Left hindlimb (tissue), 1 donor: ENCODE data around the gene WDR4.
"Not testable (repeated sequence)": the region's sequence is repeated elsewhere in the genome, so short reads cannot be mapped to it uniquely, and the experiment has no call there.

ENCODE experiments used
- DNase-seq: peaks from one replicate; pipeline ENCODE4 v3.0.0-alpha.2; 2018

WDR4 gene, protein sequence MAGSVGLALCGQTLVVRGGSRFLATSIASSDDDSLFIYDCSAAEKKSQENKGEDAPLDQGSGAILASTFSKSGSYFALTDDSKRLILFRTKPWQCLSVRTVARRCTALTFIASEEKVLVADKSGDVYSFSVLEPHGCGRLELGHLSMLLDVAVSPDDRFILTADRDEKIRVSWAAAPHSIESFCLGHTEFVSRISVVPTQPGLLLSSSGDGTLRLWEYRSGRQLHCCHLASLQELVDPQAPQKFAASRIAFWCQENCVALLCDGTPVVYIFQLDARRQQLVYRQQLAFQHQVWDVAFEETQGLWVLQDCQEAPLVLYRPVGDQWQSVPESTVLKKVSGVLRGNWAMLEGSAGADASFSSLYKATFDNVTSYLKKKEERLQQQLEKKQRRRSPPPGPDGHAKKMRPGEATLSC

DNA sequence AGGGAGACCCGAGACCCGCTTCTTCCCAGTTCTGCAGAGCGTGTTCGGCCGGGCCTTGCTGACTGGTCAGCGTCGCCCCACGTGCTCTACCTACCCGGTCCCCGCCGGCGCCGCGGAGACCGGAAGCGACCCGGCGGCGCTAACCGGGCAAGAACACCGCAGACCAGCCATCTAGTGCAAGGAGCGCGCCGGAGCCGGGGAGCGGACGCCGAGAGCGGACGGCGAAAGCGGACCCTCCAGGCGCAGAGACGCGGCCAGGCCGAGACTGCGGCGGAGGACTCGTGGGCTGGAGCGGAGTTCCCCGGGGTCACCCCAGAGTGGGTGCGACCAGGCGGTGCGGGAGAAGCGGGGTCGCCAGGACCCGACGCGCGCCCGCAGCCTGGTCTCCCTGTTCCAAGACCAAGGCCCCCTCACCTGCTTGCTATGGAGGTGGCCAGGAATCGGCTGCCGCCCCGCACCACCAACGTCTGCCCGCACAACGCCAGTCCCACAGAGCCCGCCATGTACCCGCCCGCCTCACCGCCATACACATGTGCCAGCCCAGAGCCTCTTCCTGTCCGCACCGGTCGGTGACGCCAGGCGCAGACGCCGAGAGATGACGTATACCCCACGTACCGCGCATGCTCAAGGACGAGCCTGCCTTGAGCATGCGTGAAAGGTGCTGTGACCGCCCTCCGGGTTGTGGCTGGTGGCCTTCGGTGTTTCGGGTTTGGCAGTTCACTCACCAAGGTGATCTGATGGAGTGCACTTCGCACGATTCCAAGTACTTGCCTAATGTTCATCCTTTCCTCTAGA, at the start of gene WDR4:
Gene WDR4 (minus strand): TSS at position 547 of the 795 bp plus-strand sequence. CDS start 44 bp downstream, at position 503.
- peak; percentile 99 for DNase-seq

DNA sequence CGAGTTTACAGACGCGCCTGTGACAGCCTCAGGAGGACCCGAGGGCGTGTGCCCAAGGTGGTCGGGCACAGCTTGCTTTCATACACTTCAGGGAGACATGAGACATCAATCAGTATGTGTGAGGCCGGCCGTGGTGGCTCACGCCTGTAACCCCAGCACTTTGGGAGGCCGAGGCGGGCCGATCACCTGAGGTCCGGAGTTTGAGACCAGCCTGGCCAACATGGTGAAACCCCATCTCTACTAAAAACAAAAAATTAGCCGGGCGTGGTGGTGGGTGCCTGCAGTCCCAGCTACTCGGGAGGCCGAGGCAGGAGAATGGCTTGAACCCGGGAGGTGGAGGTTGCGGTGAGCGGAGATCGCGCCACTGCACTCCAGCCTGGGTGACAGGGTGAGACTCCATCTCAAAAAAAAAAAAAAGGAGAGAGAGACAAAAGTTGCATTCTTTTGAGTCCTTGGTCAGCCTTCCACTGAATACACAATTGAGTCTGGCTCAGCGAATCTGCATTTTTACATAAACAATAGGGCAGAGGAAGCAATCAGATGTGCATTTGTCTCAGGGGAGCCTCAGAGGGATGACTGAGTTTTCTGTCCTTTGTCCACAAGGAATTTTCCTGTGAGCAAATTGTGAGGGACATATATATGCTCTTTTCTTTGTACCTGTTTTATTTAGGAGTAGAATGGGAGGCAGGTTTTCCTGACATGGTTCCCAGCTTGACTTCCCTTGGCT, 48.3 kb upstream of the WDR4 start:
- DNase-seq, result not testable (repeated sequence)

DNA sequence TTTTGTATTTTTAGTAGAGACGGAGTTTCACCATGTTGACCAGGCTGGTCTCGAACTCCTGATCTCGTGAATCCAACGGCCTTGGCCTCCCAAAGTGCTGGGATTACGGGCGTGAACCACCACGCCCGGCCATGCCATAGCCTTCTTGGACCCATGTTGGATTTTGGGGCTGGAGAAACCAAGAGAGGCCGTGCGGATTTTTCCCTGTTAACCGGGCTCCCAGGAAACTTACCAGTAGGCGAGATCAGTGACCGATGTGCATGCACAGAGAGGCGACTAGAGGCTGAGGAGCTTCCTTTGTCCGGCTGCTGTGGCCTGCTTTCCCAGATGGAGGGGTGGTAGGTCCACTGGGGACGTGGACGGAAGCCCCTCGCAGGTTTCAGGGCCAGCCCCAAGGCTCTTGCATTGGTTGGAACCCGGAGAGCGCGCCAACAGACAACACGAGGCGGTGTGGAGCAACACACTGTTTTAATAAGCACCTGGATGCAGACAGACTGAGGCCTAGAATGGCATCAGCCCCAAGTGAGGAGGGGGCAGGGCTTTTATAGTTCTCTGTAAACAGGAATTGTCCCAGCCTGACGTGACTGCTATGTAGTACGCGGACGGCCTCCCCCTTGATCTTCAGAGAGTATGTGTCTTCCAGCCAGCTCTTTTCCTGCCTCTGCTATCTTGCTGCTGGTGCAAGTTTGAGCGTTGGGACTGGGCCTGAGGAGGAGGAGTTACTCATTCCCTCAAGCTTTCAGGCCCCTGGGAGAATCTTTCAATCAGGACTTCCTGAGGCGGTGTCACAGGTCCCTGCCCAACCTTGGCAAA, 46.0 kb upstream of the WDR4 start, which contains the start of gene ERVH48-1:
Gene ERVH48-1 (minus strand): TSS at position 517 of the 813 bp plus-strand sequence. CDS start 6,624 bp downstream, outside the sequence.
- no peak for DNase-seq

DNA sequence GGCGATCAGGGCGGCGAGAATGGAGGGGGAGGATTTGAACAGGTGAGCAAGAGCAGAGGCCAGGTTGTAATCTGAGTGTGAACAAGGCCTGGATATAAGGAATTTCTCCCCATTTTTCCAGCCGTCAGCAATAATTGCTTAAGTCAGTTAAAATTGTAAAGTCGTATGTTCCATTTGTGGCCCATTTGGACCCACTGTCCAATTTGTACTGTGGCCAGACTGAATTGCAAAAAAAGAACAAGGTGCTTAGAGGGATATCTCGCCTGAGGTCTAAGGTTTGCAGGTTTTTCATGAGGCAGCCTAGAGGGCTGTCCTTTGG, 45.1 kb upstream of the WDR4 start:
- DNase-seq, result no peak

DNA sequence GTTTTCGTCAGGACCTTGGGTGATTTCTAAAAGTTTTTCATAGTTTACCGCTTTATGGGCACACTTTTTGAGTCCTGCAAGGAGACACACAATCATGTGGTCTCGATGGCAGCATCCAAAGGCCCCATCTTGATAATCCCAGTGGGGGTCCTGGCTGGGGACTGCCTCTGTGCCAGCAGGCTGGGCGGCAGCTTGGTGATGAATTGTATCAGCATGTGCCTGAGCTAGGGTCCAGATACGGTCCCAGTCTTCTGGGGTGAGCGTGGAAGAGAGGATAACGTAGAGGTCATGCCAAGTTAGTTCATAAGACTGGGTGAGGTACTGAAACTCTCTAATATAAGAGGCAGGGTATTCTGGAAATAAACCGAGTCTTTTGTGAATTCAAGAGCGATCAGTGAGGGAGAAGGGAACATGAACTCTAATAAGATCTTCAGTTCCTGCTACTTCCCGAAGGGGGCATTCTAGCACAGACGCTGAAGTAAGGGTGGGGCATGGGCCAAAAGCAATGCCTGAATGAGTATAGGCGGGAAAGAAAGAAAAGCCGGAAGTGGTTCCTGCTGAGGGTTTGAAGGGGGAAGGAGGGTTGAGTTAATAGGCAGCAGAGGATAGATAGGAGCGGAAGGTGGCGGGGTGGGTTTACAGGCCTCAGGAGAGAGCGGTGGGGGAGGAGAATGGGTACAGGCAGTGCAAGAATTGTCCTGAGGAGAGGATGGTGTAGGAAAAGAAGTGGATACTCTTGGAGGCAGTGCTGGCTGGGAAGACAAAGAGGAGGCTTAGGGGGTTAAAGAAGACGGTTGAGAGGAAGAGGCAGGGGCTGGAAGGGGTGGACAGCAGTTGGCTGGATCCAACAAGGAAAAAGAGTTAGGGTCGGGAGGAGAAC, 44.5 kb upstream of the WDR4 start:
- peak; percentile 85 for DNase-seq

DNA sequence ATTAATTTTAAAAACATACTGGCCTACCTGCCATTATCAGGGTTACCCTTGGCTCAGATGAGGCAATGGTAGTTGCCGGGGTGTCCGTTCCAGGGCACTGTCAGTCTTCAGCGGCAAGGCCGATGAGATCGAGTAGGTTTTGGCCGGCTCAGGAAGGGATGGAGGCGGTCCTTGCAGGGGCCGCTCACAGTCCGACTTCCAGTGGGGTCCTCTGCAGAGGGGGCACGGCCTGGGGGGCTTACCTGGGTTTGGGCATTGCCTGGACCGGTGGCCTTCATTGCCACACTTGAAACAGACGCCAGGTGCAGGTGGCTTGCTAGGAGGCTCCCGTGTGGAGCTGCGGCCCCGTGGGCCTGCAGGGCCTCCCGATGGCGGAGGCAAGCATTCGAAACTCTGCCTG, 43.6 kb upstream of the WDR4 start:
- DNase-seq, result no peak

DNA sequence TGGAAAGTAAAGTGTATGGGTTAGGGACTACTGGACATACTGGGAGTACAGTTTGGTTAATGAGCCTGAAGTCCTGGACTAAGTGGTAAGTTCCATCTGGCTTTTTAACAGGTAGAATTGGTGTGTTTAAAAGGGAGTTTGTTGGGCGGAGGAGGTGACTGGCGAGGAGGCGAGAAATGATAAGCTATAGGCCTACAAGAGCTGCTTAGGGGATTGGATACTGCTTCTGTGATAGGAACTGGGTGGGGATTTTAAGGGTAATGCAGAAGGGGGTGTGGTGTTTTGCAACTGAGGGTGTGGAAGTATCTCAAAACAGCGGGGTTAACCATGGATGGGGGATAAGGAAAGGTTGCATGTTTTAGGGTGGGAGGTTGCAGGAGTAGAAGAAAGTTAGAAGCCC, 42.6 kb upstream of the WDR4 start:
- DNase-seq, result no peak

DNA sequence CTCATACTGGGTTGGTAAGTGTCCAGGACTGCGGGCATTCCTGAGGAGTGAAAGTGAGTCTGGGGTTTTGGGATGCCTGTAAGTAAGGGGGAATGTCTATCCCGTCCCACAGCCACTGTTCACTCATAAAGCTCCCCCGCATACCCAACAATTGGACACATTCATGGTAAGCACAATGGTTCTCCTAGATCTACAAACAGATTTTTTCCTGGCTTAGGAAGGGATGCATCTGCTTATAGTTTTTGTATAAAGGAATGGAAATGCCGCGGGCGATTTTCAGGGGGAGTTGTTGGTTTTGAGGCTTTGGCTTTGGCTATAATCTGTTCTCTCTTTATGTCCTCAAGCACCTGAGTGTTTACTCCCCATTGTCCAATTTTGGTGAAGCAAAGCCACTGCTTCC, 39.0 kb upstream of the WDR4 start:
- DNase-seq, result no peak

DNA sequence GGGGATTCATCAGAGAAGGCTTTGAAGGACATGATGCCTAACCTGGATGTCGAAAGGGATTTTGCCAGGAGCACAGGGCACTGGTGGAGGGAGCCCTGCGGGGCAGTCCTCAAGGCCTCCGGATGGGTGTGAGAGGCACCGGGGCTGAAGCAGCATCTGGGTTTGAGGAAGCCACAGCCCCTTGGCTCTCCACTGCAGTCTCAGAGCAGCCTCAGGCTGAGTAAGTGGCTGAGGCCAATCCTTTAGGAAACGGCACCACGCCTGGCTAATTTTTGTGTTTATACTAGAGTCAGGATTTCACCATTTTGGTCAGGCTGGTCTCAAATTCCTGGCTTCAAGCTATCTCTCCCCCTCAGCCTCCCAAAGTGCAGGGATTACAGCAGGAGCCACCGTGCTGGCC, 34.1 kb upstream of the WDR4 start:
- DNase-seq, result no peak

DNA sequence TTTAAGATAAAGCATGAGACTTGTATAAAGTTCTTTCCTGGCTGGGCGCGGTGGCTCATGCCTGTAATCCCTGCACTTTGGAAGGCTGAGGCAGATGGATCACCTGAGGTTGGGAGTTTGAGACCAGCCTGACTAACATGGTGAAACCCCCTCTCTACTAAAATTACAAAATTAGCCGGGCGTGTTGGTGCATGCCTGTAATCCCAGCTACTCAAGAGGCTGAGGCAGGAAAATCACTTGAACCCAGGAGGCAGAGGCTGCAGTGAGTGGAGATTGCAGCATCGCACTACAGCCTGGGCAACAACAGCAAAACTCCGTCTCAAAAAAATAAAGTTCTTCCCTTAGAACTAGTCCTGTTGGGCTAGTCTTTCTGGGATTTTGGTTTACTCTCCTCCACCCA, 32.6 kb upstream of the WDR4 start:
- DNase-seq, result not testable (repeated sequence)

DNA sequence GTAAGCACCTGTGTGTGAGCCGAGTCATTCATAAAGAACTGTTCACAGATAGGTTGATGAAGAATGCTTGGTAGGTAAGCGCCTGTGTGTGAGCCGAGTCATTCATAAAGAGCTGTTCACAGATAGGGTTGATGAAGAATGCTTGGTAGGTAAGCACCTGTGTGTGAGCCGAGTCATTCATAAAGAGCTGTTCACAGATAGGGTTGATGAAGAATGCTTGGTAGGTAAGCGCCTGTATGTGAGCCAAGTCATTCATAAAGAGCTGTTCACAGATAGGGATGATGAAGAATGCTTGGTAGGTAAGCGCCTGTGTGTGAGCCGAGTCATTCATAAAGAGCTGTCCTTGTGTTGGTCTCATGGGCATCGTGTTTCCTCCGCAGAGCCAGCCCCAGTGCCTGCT, 29.1 kb upstream of the WDR4 start:
- not testable (repeated sequence) for DNase-seq

DNA sequence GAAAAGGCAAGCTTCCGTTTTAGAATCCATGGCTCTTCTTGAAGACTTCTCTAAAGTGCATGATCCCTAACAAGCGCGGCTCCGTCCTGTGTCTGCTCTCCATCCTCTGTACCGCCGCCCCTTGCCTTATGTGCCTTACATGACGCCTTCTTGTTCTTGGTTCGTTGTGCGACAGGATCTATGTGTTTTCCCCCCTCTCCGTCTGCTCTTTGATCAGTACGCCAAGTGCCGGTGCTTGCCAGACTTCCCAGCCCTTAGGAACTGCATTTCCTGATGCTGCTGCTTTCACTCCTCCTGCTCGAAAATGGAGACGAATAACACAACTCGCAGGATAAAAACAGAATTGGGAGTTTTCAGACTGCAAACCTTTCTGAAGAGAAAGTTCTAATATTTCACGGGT, 26.9 kb upstream of the WDR4 start:
- DNase-seq, result no peak

DNA sequence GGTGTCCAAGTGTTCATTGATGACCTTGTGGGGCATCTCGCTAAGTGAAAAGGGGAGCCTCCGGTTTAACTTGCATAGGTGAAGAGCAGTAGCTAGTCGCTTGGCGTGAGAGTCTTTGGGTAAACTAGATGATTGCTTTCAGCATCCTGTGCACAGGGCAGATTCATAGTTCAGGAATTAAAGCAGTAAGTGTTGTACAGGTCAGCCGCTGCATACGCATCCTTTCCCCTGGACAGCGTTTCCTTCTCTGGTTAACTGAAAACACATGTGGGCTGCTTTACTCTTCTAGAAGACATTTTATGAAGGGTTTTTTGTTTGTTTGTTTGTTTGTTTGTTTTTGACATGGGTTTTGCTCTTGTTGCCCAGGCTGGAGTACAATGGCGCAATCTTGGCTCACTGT, 25.9 kb upstream of the WDR4 start:
- DNase-seq, result no peak

DNA sequence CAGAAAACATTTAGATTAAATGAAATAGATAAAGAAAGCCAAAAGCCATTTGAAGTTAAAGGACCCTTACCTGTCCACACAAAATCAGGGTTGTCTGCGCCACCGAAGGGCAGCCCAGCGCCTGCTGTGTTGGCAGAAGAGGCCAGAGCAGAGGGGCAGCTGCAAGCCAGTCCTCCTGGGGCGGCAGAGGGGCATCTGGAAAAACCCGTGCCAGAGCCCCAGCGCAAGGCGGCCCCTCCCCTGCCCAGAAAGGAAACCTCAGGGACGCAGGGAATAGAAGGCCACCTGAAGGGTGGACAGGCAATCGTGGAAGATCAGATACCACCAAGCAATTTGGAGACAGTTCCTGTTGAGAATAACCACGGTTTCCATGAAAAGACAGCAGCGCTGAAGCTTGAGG, 24.5 kb upstream of the WDR4 start:
- no peak for DNase-seq

DNA sequence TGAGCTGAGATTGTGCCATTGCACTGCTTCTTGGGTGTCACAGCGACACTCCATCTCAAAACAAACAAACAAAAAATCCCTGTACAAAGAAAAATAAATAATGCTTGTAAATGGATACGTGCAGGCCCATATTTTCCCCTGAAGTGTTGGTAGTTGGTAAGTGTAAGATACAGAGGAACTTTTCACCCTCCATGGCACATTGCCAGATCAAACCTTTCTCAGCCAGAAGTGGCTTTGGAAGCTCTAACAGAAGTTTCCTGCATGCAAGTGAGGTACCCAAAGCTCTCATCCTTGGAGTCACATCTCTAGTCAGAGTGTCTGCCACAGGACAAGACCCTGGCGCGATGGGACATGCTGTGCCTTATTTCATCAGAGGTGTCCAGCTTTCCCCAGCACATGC, 21.1 kb upstream of the WDR4 start:
- DNase-seq, result no peak

DNA sequence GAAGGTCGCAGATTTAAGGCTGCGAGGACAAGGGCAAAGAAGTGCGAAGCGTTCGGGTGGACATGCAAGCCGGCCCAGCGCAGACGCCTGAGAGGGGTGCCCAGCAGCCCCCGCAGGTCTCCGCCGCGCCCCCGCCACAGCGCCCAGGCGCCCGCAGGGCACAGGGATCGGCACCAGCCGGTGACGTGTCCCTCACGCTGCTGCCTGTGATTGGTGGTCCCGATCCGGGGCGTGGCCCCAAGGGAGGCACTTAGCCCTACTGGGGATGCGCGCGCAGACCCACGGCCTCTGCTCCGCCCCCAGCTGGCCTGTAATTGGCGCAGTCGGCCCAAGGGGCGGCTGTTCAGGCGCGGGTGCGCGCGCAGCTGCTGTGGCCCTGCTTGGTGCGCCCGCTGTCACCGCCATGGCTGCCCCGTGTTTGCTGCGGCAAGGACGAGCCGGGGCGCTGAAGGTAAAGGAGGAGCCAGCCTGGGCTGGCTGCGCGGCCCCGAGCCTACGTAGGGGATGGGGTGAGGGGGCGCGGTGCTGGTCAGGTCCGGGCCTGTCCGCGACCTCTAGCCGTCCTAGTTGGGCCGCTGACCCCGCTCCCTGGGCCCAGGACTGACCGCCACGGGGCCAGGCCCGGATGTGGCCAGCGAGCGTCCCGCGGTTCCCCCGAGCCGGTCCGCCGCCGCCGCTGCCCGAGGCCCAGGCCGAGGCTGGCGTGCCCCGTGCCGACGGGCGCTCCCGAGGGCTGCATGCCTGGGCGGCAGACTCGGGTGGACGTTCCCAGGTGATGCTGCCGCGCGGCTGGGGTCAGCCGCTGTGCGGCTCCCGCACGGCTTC, 13.8 kb upstream of the WDR4 start, which contains the start of gene NDUFV3:
Gene NDUFV3 (plus strand): TSS at position 379 of the 825 bp plus-strand sequence. CDS start 25 bp downstream, at position 404.
- peak; percentile 99 for DNase-seq

DNA sequence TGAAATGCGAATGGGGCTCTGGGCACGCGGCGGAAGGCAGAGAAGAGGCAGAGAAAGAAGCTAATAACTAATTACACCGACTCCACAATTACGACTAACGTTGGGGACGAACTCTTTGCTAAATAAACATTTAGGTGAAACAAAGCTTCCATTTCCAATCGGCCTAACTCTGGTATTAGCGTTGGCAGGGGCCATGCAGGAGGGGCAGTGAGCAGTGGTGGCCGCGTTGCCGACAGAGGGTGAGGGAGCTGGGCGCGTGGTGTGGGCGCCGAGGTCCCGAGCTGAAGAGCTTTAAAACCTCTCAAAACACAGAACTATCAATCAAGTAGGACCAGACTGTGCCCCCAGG, 13.2 kb upstream of the WDR4 start:
- DNase-seq, result peak; percentile 31

DNA sequence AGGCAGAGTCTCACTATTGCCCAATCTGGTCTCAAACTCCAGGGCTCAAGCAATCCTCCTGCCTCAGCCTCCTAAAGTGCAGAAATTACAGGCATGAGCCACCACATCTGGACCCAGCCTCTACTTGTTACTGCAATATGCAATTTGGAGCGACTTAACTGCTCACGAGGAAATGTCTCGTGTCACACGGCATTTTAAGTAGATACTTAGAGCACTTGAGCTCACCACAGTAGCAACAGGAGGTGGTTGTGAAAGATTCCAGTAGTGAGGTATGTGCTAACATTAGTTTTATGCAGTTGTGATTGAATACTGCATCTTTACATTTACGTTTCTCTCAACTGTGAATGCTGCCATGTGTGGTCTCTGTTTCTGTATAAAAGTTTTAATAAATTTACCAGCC, 8.0 kb upstream of the WDR4 start:
- DNase-seq, result no peak

DNA sequence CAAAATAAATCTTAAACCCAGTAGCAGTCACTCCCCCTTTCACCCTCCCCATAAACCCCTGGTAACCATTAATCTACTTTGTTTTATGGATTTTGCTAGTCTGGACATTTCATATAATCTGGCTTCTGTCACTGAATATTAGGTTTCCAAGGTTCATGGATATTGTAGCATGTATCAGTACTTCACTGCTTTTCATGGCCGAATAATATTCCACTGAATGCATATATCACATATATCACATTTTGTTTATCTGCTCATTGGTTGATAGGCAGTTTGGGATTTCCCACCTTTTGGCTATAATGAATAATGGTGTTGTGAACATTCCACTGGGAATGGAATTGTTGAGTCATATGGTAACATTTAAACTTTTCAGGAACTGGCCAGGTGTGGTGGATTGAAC, 4.6 kb upstream of the WDR4 start:
- no peak for DNase-seq

DNA sequence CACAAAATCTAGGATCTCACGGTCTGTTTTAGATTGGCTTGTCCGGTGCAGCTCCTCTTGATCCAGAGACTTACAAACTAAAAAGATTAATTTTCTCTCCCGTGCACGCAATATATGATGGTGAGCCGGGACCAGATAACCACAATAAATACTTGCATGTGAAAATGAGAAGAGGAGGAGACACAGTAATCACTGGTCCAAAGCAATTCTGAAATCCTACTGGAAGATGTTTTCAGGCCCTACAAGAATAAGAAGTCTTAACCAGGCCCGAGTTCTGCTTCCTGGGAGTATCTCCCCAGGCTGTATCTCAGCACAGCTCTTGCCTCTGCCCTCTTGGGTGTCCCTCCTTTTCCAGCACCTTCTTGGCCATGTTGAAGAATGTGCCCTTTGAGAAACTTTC, 1.0 kb upstream of the WDR4 start:
- no peak for DNase-seq

DNA sequence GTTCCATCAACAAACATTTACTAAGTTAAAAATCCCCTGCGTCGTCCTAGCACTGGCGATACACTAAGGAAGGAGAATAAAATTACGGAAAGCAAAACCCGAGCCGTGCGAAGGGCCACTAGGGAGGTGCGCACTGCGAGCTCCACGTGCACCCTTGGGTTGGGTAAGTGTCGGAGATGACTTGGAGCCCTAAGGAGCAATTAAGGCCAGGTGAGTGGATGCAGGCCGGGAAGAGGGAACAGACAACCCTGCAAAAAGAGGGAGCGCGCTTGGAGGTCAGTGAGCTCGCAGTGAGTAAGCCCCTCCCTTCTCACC, 704 bp downstream of the WDR4 start:
- no peak for DNase-seq
